Fibroblast of the aortic adventitia (primary cell): ENCODE results near the gene TIMM13. TPM values are rescaled to one million over a fixed set of nuclear protein-coding genes. Genes with fewer than 3 reads are reported as not detected.
"Not testable (repeated sequence)": the region's sequence is repeated elsewhere in the genome, so short reads cannot be mapped to it uniquely, and the experiment has no call there.

Source experiments
- DNase-seq: peaks from one replicate; pipeline ENCODE4 v3.0.0-alpha.2; 2010; ENCODE audit warnings: low read depth
- H3K4me3 ChIP-seq: 2 replicates; pipeline ENCODE4 v1.5.1; 2011; ENCODE audit warnings: low read depth, mild to moderate bottlenecking, control low read depth, low read length, moderate library complexity
- CTCF ChIP-seq: IDR thresholded peaks from 2 replicates; pipeline ENCODE4 v1.5.1; 2011; ENCODE audit warnings: mild to moderate bottlenecking, low read length, control low read depth, inconsistent platforms; ENCODE audit not compliant: insufficient read depth
- total RNA-seq: library from RNA; depleted of rRNA; stranded (reverse); fragments of >200 nt; gene quantifications from 2 replicates; pipeline ENCODE4 v1.2.3, GENCODE V29; 2012; ENCODE audit warnings: low replicate concordance

The TIMM13 gene
- total RNA-seq, 1 donor, result 33.1 TPM

GRCh38 chr19:2460245-2460644 lies 32.9 kb upstream of the TIMM13 start:
- no peak overlapping the region for H3K4me3 ChIP-seq
- DNase-seq, result no peak
- no peak for TF ChIP-seq CTCF

GRCh38 chr19:2458776-2459175 lies 31.4 kb upstream of the TIMM13 start:
- DNase-seq, H3K4me3 ChIP-seq: not testable (repeated sequence)

- TF ChIP-seq CTCF, result no peak
- no peak for DNase-seq
- H3K4me3 ChIP-seq, result no peak overlapping the region
Observed at GRCh38 chr19:2458054-2458453, 30.7 kb upstream of the TIMM13 start.

GRCh38 chr19:2457394-2458037 lies 30.1 kb upstream of the TIMM13 start:
- no peak for DNase-seq
- H3K4me3 ChIP-seq, result peak overlapping the region; percentile 51
- TF ChIP-seq CTCF, result no peak

GRCh38 chr19:2455851-2456570 lies 28.6 kb upstream of the TIMM13 start:
- TF ChIP-seq CTCF, result no peak
- no peak for DNase-seq
- peak overlapping the region; percentile 78 for H3K4me3 ChIP-seq

GRCh38 chr19:2454962-2455850 lies 27.8 kb upstream of the TIMM13 start:
- no peak for TF ChIP-seq CTCF
- no peak for DNase-seq
- H3K4me3 ChIP-seq, result peak overlapping the region; percentile 78

GRCh38 chr19:2454199-2454961 lies 27.0 kb upstream of the TIMM13 start:
- no peak overlapping the region for H3K4me3 ChIP-seq
- no peak for DNase-seq
- no peak for TF ChIP-seq CTCF
